Neural cell (in vitro differentiated cells): ENCODE results near the gene JMJD1C. TPM values are rescaled to one million over a fixed set of nuclear protein-coding genes. Genes with fewer than 3 reads are reported as not detected.

Source experiments
- H2AFZ ChIP-seq: fragments of 200-600, 300-800 bp; sonication (generic), shearing (Covaris generic); 2 replicates; pipeline ENCODE4 v1.6.0; 2014; ENCODE audit warnings: low read depth, mild to moderate bottlenecking, antibody characterized with exemption, low read length, moderate library complexity
- H3F3A ChIP-seq: fragments of 200-600 bp; shearing (Covaris generic); 2 replicates; pipeline ENCODE4 v1.6.1; 2016; ENCODE audit warnings: mild to moderate bottlenecking, moderate library complexity, mixed read lengths, antibody characterized with exemption, low read length; ENCODE audit not compliant: insufficient read depth, poor library complexity, severe bottlenecking
- H3K27ac ChIP-seq: fragments of 200-600, 300-800 bp; sonication (generic), shearing (Covaris generic); 2 replicates; pipeline ENCODE4 v1.5.1; 2014; ENCODE audit warnings: mild to moderate bottlenecking, low read length, moderate library complexity
- H3K27me3 ChIP-seq: fragments of 300-800, 200-600 bp; sonication (generic), shearing (Covaris generic); 2 replicates; pipeline ENCODE4 v1.6.0; 2014; ENCODE audit warnings: mild to moderate bottlenecking, low read depth, low read length, moderate library complexity; ENCODE audit not compliant: insufficient read depth
- H3K36me3 ChIP-seq: fragments of 300-800, 200-600 bp; sonication (generic), shearing (Covaris generic); 2 replicates; pipeline ENCODE4 v1.5.1; 2014; ENCODE audit warnings: mild to moderate bottlenecking, antibody characterized with exemption, low read length, moderate library complexity; ENCODE audit not compliant: insufficient read depth
- H3K4me2 ChIP-seq: fragments of 300-800, 200-600 bp; sonication (generic), shearing (Covaris generic); 2 replicates; pipeline ENCODE4 v1.6.0; 2014; ENCODE audit warnings: mild to moderate bottlenecking, low read length
- H3K4me3 ChIP-seq: fragments of 300-800, 200-600 bp; sonication (generic), shearing (Covaris generic); 2 replicates; pipeline ENCODE4 v1.5.1; 2014; ENCODE audit warnings: mild to moderate bottlenecking, low read length, moderate library complexity
- H3K79me2 ChIP-seq: fragments of 200-600 bp; shearing (Covaris generic); replicated peaks from 2 replicates; pipeline ENCODE4 v1.6.0; 2014; ENCODE audit warnings: mild to moderate bottlenecking, low read length, moderate library complexity; ENCODE audit not compliant: insufficient read depth
- H3K9ac ChIP-seq: fragments of 300-800, 200-600 bp; sonication (generic), shearing (Covaris generic); 2 replicates; pipeline ENCODE4 v1.6.1; 2016; ENCODE audit warnings: mild to moderate bottlenecking, low read length, mixed read lengths
- H3K9me2 ChIP-seq: fragments of 200-600 bp; shearing (Covaris generic); 2 replicates; pipeline ENCODE4 v1.6.1; 2016; ENCODE audit warnings: mild to moderate bottlenecking, low read length, mixed read lengths; ENCODE audit not compliant: insufficient read depth
- H3K9me3 ChIP-seq: fragments of 200-600, 300-800 bp; sonication (generic), shearing (Covaris generic); 2 replicates; pipeline ENCODE4 v1.6.1; 2016; ENCODE audit warnings: mild to moderate bottlenecking, mixed run types, low read length, moderate library complexity, mixed read lengths
- H4K20me1 ChIP-seq: fragments of 200-600 bp; shearing (Covaris generic); 2 replicates; pipeline ENCODE4 v1.6.1; 2016; ENCODE audit warnings: mild to moderate bottlenecking, mixed run types; ENCODE audit not compliant: insufficient read depth
- EP300 ChIP-seq: fragments of 450-650 bp; conservative IDR thresholded peaks from 2 replicates; pipeline ENCODE4 v1.6.1; 2014; ENCODE audit warnings: antibody characterized with exemption, mild to moderate bottlenecking, moderate library complexity; ENCODE audit not compliant: poor library complexity, severe bottlenecking
- EZH2 ChIP-seq: fragments of 200-600, 300-800 bp; shearing (Covaris generic), sonication (generic); IDR thresholded peaks from 2 replicates; pipeline ENCODE4 v1.6.1; 2014; ENCODE audit warnings: antibody characterized with exemption, low read length, borderline replicate concordance, mild to moderate bottlenecking; ENCODE audit not compliant: insufficient read depth, poor library complexity, severe bottlenecking
- MXI1 ChIP-seq: fragments of 450-650 bp; conservative IDR thresholded peaks from 2 replicates; pipeline ENCODE4 v1.6.1; 2014; ENCODE audit warnings: antibody characterized with exemption, mild to moderate bottlenecking; ENCODE audit not compliant: poor library complexity, severe bottlenecking
- POLR2AphosphoS5 ChIP-seq: IDR thresholded peaks from 2 replicates; pipeline ENCODE4 v1.6.1; 2012
- RAD21 ChIP-seq: fragments of 450-650 bp; conservative IDR thresholded peaks from 2 replicates; pipeline ENCODE4 v1.6.1; 2014; ENCODE audit warnings: antibody characterized with exemption, mild to moderate bottlenecking, moderate library complexity
- REST ChIP-seq: IDR thresholded peaks from 2 replicates; pipeline ENCODE4 v1.6.1; 2012; ENCODE audit warnings: borderline replicate concordance
- SMC3 ChIP-seq: fragments of 450-650 bp; conservative IDR thresholded peaks from 2 replicates; pipeline ENCODE4 v1.6.1; 2014; ENCODE audit warnings: antibody characterized with exemption, mild to moderate bottlenecking, moderate library complexity; ENCODE audit not compliant: poor library complexity
- TAF1 ChIP-seq: IDR thresholded peaks from 2 replicates; pipeline ENCODE4 v1.6.1; 2012; ENCODE audit warnings: low read depth
- polyA plus RNA-seq: library from polyadenylated mRNA; depleted of rRNA; stranded (reverse); fragments of >200 nt; gene quantifications from 2 replicates; pipeline ENCODE4 v1.2.3, GENCODE V29; 2014
- TF ChIP-seq, protein P1 (sequence below): fragments of 450-650 bp; IDR thresholded peaks from 2 replicates; pipeline ENCODE4 v1.5.1; 2014; ENCODE audit warnings: antibody characterized with exemption, mild to moderate bottlenecking, moderate library complexity; ENCODE audit not compliant: poor library complexity, severe bottlenecking

Gene JMJD1C
- polyA plus RNA-seq, 1 donor from 2014 or later, result 108 TPM

DNA sequence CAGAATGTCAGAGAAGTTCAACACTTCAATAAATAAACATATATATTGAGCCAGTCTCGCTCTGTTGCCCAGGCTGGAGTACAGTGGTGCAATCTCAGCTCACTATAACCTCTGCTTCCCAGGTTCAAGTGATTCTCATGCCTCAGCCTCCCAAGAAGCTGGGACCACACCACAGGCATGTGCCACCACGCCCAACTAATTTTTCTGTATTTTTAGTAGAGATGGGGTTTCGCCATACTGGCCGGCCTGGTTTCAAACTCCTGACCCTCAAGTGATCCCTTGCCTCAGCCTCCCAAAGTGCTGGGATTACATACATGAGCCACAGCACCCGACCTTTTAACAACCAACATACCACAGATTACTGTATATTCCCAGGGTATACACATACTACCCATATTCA, 134.2 kb downstream of the JMJD1C start:
- H3K4me2 ChIP-seq, result no peak overlapping the region
- no peaks in the 10 kb centered on the region for H3K27me3 ChIP-seq
- H3K79me2 ChIP-seq, result peaks cover 10% of the 10 kb centered on the region
- no peak for TF ChIP-seq TAF1
- TF ChIP-seq MXI1, result no peak
- TF ChIP-seq, protein P1, sequence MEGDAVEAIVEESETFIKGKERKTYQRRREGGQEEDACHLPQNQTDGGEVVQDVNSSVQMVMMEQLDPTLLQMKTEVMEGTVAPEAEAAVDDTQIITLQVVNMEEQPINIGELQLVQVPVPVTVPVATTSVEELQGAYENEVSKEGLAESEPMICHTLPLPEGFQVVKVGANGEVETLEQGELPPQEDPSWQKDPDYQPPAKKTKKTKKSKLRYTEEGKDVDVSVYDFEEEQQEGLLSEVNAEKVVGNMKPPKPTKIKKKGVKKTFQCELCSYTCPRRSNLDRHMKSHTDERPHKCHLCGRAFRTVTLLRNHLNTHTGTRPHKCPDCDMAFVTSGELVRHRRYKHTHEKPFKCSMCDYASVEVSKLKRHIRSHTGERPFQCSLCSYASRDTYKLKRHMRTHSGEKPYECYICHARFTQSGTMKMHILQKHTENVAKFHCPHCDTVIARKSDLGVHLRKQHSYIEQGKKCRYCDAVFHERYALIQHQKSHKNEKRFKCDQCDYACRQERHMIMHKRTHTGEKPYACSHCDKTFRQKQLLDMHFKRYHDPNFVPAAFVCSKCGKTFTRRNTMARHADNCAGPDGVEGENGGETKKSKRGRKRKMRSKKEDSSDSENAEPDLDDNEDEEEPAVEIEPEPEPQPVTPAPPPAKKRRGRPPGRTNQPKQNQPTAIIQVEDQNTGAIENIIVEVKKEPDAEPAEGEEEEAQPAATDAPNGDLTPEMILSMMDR, result no peak
- no peak overlapping the region for H2AFZ ChIP-seq
- H3K9me3 ChIP-seq, result no peaks in the 10 kb centered on the region
- H4K20me1 ChIP-seq, result no peaks in the 10 kb centered on the region
- no peaks in the 10 kb centered on the region for H3K9me2 ChIP-seq
- no peak overlapping the region for H3K9ac ChIP-seq
- no peaks in the 10 kb centered on the region for H3K36me3 ChIP-seq
- H3K4me3 ChIP-seq, result no peak overlapping the region
- H3F3A ChIP-seq, result no peaks in the 10 kb centered on the region
- H3K27ac ChIP-seq, result no peak overlapping the region

GRCh38 chr10:63324495-63324854, 141.3 kb downstream of the JMJD1C start:
- H3K4me2 ChIP-seq, result no peak overlapping the region
- no peaks in the 10 kb centered on the region for H3K9me3 ChIP-seq
- TF ChIP-seq RAD21 (no peak), REST (no peak), POLR2AphosphoS5 (no peak), SMC3 (no peak), EP300 (no peak), MXI1 (no peak), EZH2 (no peak)
- TF ChIP-seq, protein P1, result no peak
- peaks cover 8% of the 10 kb centered on the region for H3K79me2 ChIP-seq
- H3K27me3 ChIP-seq, result no peaks in the 10 kb centered on the region
- H4K20me1 ChIP-seq, result no peaks in the 10 kb centered on the region
- no peak overlapping the region for H3K9ac ChIP-seq
- H3K9me2 ChIP-seq, result no peaks in the 10 kb centered on the region
- no peaks in the 10 kb centered on the region for H3F3A ChIP-seq
- no peak overlapping the region for H3K27ac ChIP-seq
- no peak overlapping the region for H2AFZ ChIP-seq
- no peak overlapping the region for H3K4me3 ChIP-seq
- no peaks in the 10 kb centered on the region for H3K36me3 ChIP-seq
